ENCODE data around the gene STAG3.
"Not testable (repeated sequence)": the region's sequence is repeated elsewhere in the genome, so short reads cannot be mapped to it uniquely, and the experiment has no call there.

Gene STAG3

GRCh38 chr7:100192969-100193368 lies 15.3 kb downstream of the STAG3 start:
- no peak overlapping the region for H3K4me3 ChIP-seq (ENCODE audit: low read depth, low read length)
- no peak for DNase-seq (ENCODE audit: low read depth)
- TF ChIP-seq, protein P1, sequence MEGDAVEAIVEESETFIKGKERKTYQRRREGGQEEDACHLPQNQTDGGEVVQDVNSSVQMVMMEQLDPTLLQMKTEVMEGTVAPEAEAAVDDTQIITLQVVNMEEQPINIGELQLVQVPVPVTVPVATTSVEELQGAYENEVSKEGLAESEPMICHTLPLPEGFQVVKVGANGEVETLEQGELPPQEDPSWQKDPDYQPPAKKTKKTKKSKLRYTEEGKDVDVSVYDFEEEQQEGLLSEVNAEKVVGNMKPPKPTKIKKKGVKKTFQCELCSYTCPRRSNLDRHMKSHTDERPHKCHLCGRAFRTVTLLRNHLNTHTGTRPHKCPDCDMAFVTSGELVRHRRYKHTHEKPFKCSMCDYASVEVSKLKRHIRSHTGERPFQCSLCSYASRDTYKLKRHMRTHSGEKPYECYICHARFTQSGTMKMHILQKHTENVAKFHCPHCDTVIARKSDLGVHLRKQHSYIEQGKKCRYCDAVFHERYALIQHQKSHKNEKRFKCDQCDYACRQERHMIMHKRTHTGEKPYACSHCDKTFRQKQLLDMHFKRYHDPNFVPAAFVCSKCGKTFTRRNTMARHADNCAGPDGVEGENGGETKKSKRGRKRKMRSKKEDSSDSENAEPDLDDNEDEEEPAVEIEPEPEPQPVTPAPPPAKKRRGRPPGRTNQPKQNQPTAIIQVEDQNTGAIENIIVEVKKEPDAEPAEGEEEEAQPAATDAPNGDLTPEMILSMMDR (IDR thresholded peaks at IDR 0.05; ENCODE audit: low read depth, low read length, missing control alignments) = no peak

GRCh38 chr7:100195222-100195621 lies 17.5 kb downstream of the STAG3 start:
- TF ChIP-seq, protein P1 (IDR thresholded peaks at IDR 0.05; ENCODE audit: low read depth, low read length, missing control alignments) = no peak
- no peak overlapping the region for H3K4me3 ChIP-seq (ENCODE audit: low read depth, low read length)

GRCh38 chr7:100195901-100196322 lies 18.2 kb downstream of the STAG3 start:
- not testable (repeated sequence) for H3K4me3 ChIP-seq (ENCODE audit: low read depth, low read length); DNase-seq (ENCODE audit: low read depth)

More at GRCh38 chr7:100195222-100195621, 17.5 kb downstream of the STAG3 start:
- DNase-seq (ENCODE audit: low read depth) = no peak

- DNase-seq (ENCODE audit: low read depth) = no peak
Observed at GRCh38 chr7:100198266-100198665, 20.5 kb downstream of the STAG3 start.

GRCh38 chr7:100200693-100201092 lies 23.0 kb downstream of the STAG3 start:
- DNase-seq (ENCODE audit: low read depth) = no peak
- TF ChIP-seq, protein P1 (IDR thresholded peaks at IDR 0.05; ENCODE audit: low read depth, low read length, missing control alignments) = no peak
- H3K4me3 ChIP-seq (ENCODE audit: low read depth, low read length) = no peak overlapping the region

More at GRCh38 chr7:100198266-100198665, 20.5 kb downstream of the STAG3 start:
- TF ChIP-seq, protein P1 (IDR thresholded peaks at IDR 0.05; ENCODE audit: low read depth, low read length, missing control alignments) = no peak
- no peak overlapping the region for H3K4me3 ChIP-seq (ENCODE audit: low read depth, low read length)

- no peak overlapping the region for H3K4me3 ChIP-seq (ENCODE audit: low read depth, low read length)
- no peak for DNase-seq (ENCODE audit: low read depth)
- TF ChIP-seq, protein P1 (IDR thresholded peaks at IDR 0.05; ENCODE audit: low read depth, low read length, missing control alignments) = no peak
Observed at GRCh38 chr7:100204454-100204853, 26.7 kb downstream of the STAG3 start.

DNA sequence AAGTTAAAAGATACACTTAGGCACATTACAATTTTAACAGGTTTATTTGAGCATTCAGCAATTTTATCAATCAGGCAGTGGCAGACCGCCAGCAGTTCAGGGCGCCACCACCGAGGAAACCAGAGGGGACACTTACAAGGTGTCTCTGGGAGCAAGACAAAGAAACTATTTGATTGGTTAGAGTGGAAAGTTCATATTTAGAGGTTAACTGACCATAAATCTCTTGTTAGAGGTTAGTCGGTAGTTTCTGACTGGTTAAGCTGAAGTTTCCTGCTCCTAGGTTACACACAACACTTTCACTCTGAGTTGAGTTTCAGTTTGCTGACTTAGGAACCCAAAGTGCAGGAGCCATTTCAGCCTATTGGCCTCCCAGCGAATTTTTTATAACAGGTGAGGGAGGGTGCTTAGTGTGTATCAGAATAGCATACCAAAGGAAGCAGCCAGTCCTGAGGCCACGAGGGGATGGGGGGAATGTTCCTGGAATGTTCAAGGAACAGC lies 31.2 kb downstream of the STAG3 start:
- peak; percentile 88 for DNase-seq (ENCODE audit: low read depth)
- peak overlapping the region; percentile 4; the same call in 1 of the 2 replicates for H3K4me3 ChIP-seq (ENCODE audit: low read depth, low read length)
- TF ChIP-seq, protein P1 (IDR thresholded peaks at IDR 0.05; ENCODE audit: low read depth, low read length, missing control alignments) = peak; percentile 17
